ENCODE results near the gene EXOC3. TPM values are rescaled to one million over a fixed set of nuclear protein-coding genes. Genes with fewer than 3 reads are reported as not detected.

EXOC3 gene
- total RNA-seq, 1 experiment from 2014 or later = 155 TPM

- ChIA-PET CTCF (interaction anchor here (0.6 to 0.7 kb wide), 3 partner anchors 120 to 536 kb away, joined by 3 to 13 read pairs (median 5); no protein-coding TSS in a partner anchor), POLR2A (ENCODE audit: unreplicated experiment) (no interaction called here)
- Histone ChIP-seq H3K9me3 (ENCODE audit: insufficient read depth, low read depth) (no peaks in the 10 kb centered on the region), H3K4me1 (replicated peaks; ENCODE audit: insufficient read depth) (peaks cover under 1% of the 10 kb centered on the region; the same call in 1 of the 2 replicates), H3K27ac (no peak overlapping the region), H3K27me3 (ENCODE audit: insufficient read depth, low read depth) (no peaks in the 10 kb centered on the region), H3F3A (ENCODE audit: insufficient read depth, low read depth) (peaks cover 3% of the 10 kb centered on the region; the same call in 1 of the 2 replicates), H4K20me1 (ENCODE audit: insufficient read depth) (peaks cover 3% of the 10 kb centered on the region; the same call in 1 of the 2 replicates), H3K79me2 (ENCODE audit: low read depth) (0 out of 2 replicates have a peak, but pooled peaks cover under 1% of the 10 kb centered on the region), H3K36me3 (ENCODE audit: low read depth) (no peaks in the 10 kb centered on the region), H2AFZ (no peak overlapping the region), H3K4me3 (no peak overlapping the region), H3K9me2 (ENCODE audit: insufficient read depth) (no peaks in the 10 kb centered on the region), H3K4me2 (no peak overlapping the region)
- TF ChIP-seq EZH2 (IDR thresholded peaks at IDR 0.05; ENCODE audit: low read depth) = no peak
- TF ChIP-seq, protein P1, sequence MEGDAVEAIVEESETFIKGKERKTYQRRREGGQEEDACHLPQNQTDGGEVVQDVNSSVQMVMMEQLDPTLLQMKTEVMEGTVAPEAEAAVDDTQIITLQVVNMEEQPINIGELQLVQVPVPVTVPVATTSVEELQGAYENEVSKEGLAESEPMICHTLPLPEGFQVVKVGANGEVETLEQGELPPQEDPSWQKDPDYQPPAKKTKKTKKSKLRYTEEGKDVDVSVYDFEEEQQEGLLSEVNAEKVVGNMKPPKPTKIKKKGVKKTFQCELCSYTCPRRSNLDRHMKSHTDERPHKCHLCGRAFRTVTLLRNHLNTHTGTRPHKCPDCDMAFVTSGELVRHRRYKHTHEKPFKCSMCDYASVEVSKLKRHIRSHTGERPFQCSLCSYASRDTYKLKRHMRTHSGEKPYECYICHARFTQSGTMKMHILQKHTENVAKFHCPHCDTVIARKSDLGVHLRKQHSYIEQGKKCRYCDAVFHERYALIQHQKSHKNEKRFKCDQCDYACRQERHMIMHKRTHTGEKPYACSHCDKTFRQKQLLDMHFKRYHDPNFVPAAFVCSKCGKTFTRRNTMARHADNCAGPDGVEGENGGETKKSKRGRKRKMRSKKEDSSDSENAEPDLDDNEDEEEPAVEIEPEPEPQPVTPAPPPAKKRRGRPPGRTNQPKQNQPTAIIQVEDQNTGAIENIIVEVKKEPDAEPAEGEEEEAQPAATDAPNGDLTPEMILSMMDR (conservative IDR thresholded peaks at IDR 0.05) = peak; percentile 61; the same call in 1 of the 2 replicates
- intact Hi-C loops (cut with micrococcal nuclease; ENCODE audit: unreplicated experiment) = loop anchor here (1.0 kb wide), 1 partner anchor 119 kb away; no protein-coding TSS in a partner anchor
- DNase-seq = no peak
- no TSS peak for BruUV-seq (replicated peaks)
Observed at GRCh38 chr5:436641-436975, 6.4 kb upstream of the EXOC3 start.

DNA sequence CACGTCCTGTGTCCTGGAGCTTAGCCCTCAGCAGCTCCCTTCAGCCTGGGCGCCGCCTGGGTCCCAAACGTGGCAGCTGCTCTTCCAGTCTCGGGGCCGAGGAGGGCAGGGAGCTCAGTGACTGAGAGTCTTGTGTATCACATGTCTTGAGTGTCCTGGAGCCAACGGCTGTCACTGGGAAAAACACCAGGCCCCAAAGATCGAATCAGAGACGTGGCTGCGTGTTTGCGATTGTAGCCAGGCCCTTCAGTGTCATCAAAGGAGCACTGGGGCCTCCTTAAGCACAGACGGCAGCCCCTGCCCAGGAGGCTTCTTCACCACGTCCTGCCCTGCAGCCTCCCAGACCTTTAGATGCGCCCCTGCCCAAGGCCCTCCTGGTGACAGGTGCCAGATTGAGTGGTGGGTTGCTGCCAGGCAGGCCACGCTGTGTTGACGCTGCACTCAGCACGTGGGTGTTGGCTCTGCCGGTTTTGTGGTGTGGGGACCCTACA, 5.7 kb upstream of the EXOC3 start:
- intact Hi-C loops (cut with micrococcal nuclease; ENCODE audit: unreplicated experiment) = no loop called here
- POLR2A ChIA-PET (ENCODE audit: unreplicated experiment) = no interaction called here
- H4K20me1 ChIP-seq (ENCODE audit: insufficient read depth) = peaks cover 3% of the 10 kb centered on the region; the same call in 1 of the 2 replicates
- no peak overlapping the region for H3K4me2 ChIP-seq
- no peak for DNase-seq
- no peaks in the 10 kb centered on the region for H3K9me2 ChIP-seq (ENCODE audit: insufficient read depth)
- H3K27me3 ChIP-seq (ENCODE audit: insufficient read depth, low read depth) = no peaks in the 10 kb centered on the region
- no peak overlapping the region for H2AFZ ChIP-seq
- H3K79me2 ChIP-seq (ENCODE audit: low read depth) = peaks cover 8% of the 10 kb centered on the region; the same call in 1 of the 2 replicates
- H3K4me3 ChIP-seq = no peak overlapping the region
- H3F3A ChIP-seq (ENCODE audit: insufficient read depth, low read depth) = peaks cover 3% of the 10 kb centered on the region; the same call in 1 of the 2 replicates
- TF ChIP-seq, protein P1 (conservative IDR thresholded peaks at IDR 0.05) = no peak
- no peak for TF ChIP-seq EZH2 (IDR thresholded peaks at IDR 0.05; ENCODE audit: low read depth)
- peaks cover 7% of the 10 kb centered on the region for H3K4me1 ChIP-seq (replicated peaks; ENCODE audit: insufficient read depth)
- H3K27ac ChIP-seq = no peak overlapping the region
- BruUV-seq (replicated peaks) = no TSS peak
- CTCF ChIA-PET = interaction anchor here (0.6 to 0.7 kb wide), 2 partner anchors 215 to 535 kb away, joined by 3 to 13 read pairs; no protein-coding TSS in a partner anchor
- H3K36me3 ChIP-seq (ENCODE audit: low read depth) = no peaks in the 10 kb centered on the region
- no peaks in the 10 kb centered on the region for H3K9me3 ChIP-seq (ENCODE audit: insufficient read depth, low read depth)

GRCh38 chr5:438481-438981, 4.4 kb upstream of the EXOC3 start:
- Histone ChIP-seq H3K79me2 (ENCODE audit: low read depth) (peaks cover 16% of the 10 kb centered on the region), H2AFZ (no peak overlapping the region), H3K4me1 (replicated peaks; ENCODE audit: insufficient read depth) (peaks cover 8% of the 10 kb centered on the region), H3K36me3 (ENCODE audit: low read depth) (no peaks in the 10 kb centered on the region), H3K9me2 (ENCODE audit: insufficient read depth) (no peaks in the 10 kb centered on the region), H3K27me3 (ENCODE audit: insufficient read depth, low read depth) (no peaks in the 10 kb centered on the region), H3K4me3 (no peak overlapping the region), H3K27ac (no peak overlapping the region), H3F3A (ENCODE audit: insufficient read depth, low read depth) (peaks cover 3% of the 10 kb centered on the region; the same call in 1 of the 2 replicates), H3K4me2 (no peak overlapping the region), H4K20me1 (ENCODE audit: insufficient read depth) (peaks cover 3% of the 10 kb centered on the region; the same call in 1 of the 2 replicates), H3K9me3 (ENCODE audit: insufficient read depth, low read depth) (no peaks in the 10 kb centered on the region)
- POLR2A ChIA-PET (ENCODE audit: unreplicated experiment) = no interaction called here
- no peak for DNase-seq
- no peak for TF ChIP-seq EZH2 (IDR thresholded peaks at IDR 0.05; ENCODE audit: low read depth)
- TF ChIP-seq, protein P1 (conservative IDR thresholded peaks at IDR 0.05) = no peak
- intact Hi-C loops (cut with micrococcal nuclease; ENCODE audit: unreplicated experiment) = no loop called here
- BruUV-seq (replicated peaks) = no TSS peak
- CTCF ChIA-PET = no interaction called here

Measured in PC-9 (cell line).